Left ventricle myocardium inferior (tissue), 1 donor: ENCODE results near the gene GSG1L. TPM values are rescaled to one million over a fixed set of nuclear protein-coding genes. Genes with fewer than 3 reads are reported as not detected.

Source experiments
- DNase-seq: peaks from one replicate; pipeline ENCODE4 v3.0.0-alpha.2; 2020
- H3K27ac ChIP-seq: fragments of 200-600 bp; replicated peaks from 2 replicates; pipeline ENCODE4 v1.8.0; 2021
- H3K27me3 ChIP-seq: fragments of 200-600 bp; 2 replicates; pipeline ENCODE4 v1.8.0; 2021; ENCODE audit warnings: low read depth
- H3K36me3 ChIP-seq: fragments of 200-600 bp; 2 replicates; pipeline ENCODE4 v1.8.0; 2021
- H3K4me1 ChIP-seq: fragments of 200-600 bp; 2 replicates; pipeline ENCODE4 v1.8.0; 2021
- H3K4me3 ChIP-seq: fragments of 200-600 bp; 2 replicates; pipeline ENCODE4 v1.8.0; 2021; ENCODE audit warnings: mild to moderate bottlenecking, moderate library complexity
- H3K9me3 ChIP-seq: fragments of 200-600 bp; replicated peaks from 2 replicates; pipeline ENCODE4 v1.8.0; 2021
- intact Hi-C: fragments of 100-400 bp; cut with micrococcal nuclease; formaldehyde crosslinking; loops from one replicate; pipeline ENCODE4 v1.11.0; 2022
- total RNA-seq: library from RNA; stranded (reverse); fragmentation: NEBNext Ultra II Directional; extraction: Animal tissue kit (Norgen Biotek cat#: 25700); gene quantifications from one replicate; pipeline ENCODE4 v1.2.1, GENCODE V29; 2021
- TF ChIP-seq, protein P1 (sequence below): fragments of 200-600 bp; IDR thresholded peaks from 2 replicates; pipeline ENCODE4 v1.8.0; 2021; ENCODE audit warnings: antibody characterized with exemption, mild to moderate bottlenecking, borderline replicate concordance
- donor health status: DM: no; HTN: yes; CAD: no; lungs with severe emphysema.

GSG1L gene
- total RNA-seq, 1 donor from 2014 or later = 3.4 TPM

DNA sequence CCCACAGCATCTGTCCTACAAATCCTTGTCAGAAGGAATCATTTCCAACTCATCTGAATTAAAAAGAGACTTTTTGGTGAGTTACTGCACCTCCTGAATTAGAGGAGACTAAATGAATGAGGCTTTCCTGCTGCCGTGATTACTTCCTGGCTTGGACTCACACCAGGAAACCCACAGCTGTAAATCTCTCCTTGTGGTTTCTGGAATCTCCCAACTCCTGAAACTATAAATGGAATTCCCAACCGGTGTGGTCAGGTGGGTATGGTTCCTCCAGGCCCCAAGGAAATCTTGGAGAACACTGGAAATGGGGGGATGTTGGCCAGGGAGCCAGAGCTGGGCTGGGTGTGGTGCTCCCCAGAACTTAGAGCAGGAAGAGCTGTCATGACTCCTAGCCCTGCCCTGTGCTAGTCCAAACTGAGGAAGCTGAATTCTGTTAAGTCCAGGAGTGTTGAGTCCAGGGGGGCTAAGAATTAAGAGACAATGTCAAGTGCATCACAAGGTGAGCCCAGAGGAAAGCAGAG is 216.4 kb downstream of the GSG1L start:
- TF ChIP-seq, protein P1, sequence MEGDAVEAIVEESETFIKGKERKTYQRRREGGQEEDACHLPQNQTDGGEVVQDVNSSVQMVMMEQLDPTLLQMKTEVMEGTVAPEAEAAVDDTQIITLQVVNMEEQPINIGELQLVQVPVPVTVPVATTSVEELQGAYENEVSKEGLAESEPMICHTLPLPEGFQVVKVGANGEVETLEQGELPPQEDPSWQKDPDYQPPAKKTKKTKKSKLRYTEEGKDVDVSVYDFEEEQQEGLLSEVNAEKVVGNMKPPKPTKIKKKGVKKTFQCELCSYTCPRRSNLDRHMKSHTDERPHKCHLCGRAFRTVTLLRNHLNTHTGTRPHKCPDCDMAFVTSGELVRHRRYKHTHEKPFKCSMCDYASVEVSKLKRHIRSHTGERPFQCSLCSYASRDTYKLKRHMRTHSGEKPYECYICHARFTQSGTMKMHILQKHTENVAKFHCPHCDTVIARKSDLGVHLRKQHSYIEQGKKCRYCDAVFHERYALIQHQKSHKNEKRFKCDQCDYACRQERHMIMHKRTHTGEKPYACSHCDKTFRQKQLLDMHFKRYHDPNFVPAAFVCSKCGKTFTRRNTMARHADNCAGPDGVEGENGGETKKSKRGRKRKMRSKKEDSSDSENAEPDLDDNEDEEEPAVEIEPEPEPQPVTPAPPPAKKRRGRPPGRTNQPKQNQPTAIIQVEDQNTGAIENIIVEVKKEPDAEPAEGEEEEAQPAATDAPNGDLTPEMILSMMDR = no peak
- Histone ChIP-seq H3K36me3 (no peaks in the 10 kb centered on the region), H3K4me3 (no peak overlapping the region), H3K4me1 (no peaks in the 10 kb centered on the region), H3K27ac (no peak overlapping the region), H3K27me3 (peaks cover 69% of the 10 kb centered on the region), H3K9me3 (no peaks in the 10 kb centered on the region)
- no peak for DNase-seq
- intact Hi-C loops = no loop called here

DNA sequence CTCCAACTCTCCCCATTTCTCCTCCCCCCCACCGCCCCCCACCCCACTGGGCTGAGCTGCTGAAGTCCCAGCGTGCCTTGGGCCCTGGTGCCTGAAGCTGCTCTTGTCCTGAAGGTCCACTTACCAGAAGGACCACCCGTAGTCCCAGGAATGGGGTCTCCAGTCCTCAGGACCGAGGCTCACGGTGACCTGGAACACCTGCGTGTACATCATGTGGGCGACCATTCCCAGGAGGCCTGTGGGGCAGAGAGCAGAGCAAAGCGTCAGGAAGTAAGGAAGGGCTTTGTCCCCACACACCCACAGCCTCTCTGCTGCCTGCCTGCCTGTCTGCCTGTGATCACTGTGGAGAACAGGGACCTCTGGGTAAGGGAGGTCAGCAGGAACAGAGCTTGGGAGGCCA is 218.7 kb downstream of the GSG1L start:
- peaks cover 67% of the 10 kb centered on the region for H3K27me3 ChIP-seq
- intact Hi-C loops = no loop called here
- DNase-seq = no peak

DNA sequence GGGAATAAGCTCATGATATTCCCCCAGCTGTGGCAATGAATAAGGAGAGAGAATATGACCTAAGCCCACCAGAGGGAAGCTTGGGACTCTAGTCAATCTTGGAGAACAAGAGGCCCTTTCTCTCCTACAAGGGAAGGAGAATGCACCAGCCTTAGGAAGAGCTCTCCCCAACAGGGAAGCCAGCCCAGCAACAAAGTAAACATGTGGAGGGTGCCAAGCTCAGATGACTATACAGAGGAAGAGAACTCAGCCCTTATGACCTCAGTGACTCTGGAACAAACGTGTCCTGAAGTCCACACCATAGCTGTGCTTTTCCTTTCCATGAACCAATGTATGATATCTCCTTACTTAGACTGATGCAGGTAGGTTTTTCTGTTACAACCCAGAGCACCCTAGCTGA is 219.7 kb downstream of the GSG1L start:
- intact Hi-C loops = no loop called here
- no peak overlapping the region for H3K4me3 ChIP-seq
- no peak for DNase-seq
- H3K27me3 ChIP-seq = peaks cover 69% of the 10 kb centered on the region
- H3K27ac ChIP-seq = no peak overlapping the region
- TF ChIP-seq, protein P1 = no peak
- no peaks in the 10 kb centered on the region for H3K4me1 ChIP-seq
- no peaks in the 10 kb centered on the region for H3K9me3 ChIP-seq
- H3K36me3 ChIP-seq = no peaks in the 10 kb centered on the region

More for the DNA sequence above, 218.7 kb downstream of the GSG1L start:
- no peaks in the 10 kb centered on the region for H3K4me1 ChIP-seq
- H3K27ac ChIP-seq = no peak overlapping the region
- H3K36me3 ChIP-seq = no peaks in the 10 kb centered on the region
- no peak overlapping the region for H3K4me3 ChIP-seq
- no peaks in the 10 kb centered on the region for H3K9me3 ChIP-seq
- TF ChIP-seq, protein P1 = no peak

DNA sequence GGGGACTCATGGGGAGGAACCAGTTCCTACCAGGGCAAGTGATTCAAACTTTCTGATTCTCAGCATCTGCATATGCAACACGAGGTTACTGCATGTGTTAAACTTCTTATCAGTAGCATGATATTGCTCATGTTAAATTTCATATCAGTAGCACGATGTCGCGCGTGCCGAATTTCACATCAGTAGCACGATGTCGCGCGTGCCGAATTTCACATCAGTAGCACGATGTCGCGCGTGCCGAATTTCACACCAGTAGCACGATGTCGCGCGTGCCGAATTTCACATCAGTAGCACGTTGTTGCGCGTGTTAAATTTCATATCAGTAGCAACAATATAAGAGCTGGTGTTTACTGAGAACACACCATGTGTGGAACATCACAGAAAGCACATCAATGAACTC is 221.6 kb downstream of the GSG1L start:
- Histone ChIP-seq H3K9me3 (no peaks in the 10 kb centered on the region), H3K4me3 (no peak overlapping the region), H3K27me3 (peaks cover 82% of the 10 kb centered on the region), H3K36me3 (no peaks in the 10 kb centered on the region), H3K27ac (no peak overlapping the region), H3K4me1 (no peaks in the 10 kb centered on the region)
- TF ChIP-seq, protein P1 = no peak
- intact Hi-C loops = no loop called here
- no peak for DNase-seq

DNA sequence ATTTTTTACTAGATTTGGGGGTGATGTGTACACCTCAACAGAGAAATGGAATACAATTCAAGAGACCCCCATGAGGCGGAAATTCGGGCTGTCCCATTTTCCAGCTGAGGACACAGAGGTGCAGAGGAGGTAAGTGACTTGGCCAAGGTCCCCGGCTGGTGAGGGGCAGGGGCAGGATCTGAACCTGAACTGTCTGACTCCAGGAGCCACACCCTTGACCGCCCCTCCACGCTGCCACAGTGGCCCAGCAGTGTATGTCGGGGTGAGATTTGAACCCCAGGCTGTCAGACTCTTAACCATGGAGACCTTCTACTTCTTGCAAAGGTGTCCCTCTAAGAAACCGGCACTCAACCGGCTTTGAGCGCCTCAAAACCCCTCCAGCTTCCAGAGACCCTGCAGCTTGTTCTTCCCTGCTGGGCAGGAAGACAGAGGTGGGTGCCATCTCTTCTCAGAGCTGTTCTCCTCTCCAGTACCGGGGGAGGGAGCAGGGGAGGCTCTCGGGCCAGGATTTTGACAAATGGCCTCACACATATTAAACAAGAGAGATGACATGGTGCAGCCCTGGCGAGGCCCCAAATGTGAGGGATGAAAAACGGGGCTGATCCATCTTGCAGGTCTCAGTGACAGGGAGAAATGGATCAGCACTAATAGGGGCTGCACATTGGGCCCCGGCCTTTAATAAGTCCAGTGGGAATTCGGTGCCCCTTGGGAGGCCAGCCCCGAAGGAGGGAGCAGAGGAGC is 222.3 kb downstream of the GSG1L start:
- Histone ChIP-seq H3K27ac (no peak overlapping the region), H3K9me3 (peaks cover 5% of the 10 kb centered on the region), H3K4me1 (no peaks in the 10 kb centered on the region), H3K27me3 (peaks cover 82% of the 10 kb centered on the region), H3K4me3 (no peak overlapping the region), H3K36me3 (no peaks in the 10 kb centered on the region)
- TF ChIP-seq, protein P1 = no peak
- no peak for DNase-seq
- intact Hi-C loops = no loop called here
